H1 (cell line): ENCODE results near the gene COL2A1. TPM values are rescaled to one million over a fixed set of nuclear protein-coding genes. Genes with fewer than 3 reads are reported as not detected.

Experiments used
- CTBP2 ChIP-seq: IDR thresholded peaks from 2 replicates; pipeline ENCODE4 v1.7.0; 2011; ENCODE audit warnings: borderline replicate concordance, mild to moderate bottlenecking, moderate library complexity, mixed read lengths, low read length; ENCODE audit not compliant: insufficient read depth, insufficient read length
- SRF ChIP-seq: IDR thresholded peaks from 2 replicates; pipeline ENCODE4 v1.6.1; 2011; ENCODE audit warnings: mild to moderate bottlenecking, low read depth, low read length, moderate library complexity
- polyA plus RNA-seq, 7 experiments: library from polyadenylated mRNA; depleted of rRNA in 3 of 7; stranded (reverse) in 5 of 7; unstranded in 2 of 7; fragments of >200 nt in 5 of 7; fragments of 200-250 nt in 2 of 7; gene quantifications; 1 replicate in 5 of 7; 2 replicates in 1 of 7; 4 replicates in 1 of 7; pipeline versions ENCODE4 v1.2.1 to v1.2.3, GENCODE V29; 2011 to 2013; ENCODE audit warnings: missing spikeins in 2 of 7, mixed read lengths in 2 of 7
- total RNA-seq: library from RNA; stranded (reverse); fragmentation: NEBNext Ultra II Directional; extraction: Animal tissue kit (Norgen Biotek cat#: 25700); gene quantifications from 2 replicates; pipeline ENCODE4 v1.2.1, GENCODE V29; 2021

Gene COL2A1
- total and polyA plus RNA-seq, 2 of the 8 experiments (the other 6 are each of a cell fraction or from before 2014, with no cell fraction given), result 4.2 to 14.6 TPM

DNA sequence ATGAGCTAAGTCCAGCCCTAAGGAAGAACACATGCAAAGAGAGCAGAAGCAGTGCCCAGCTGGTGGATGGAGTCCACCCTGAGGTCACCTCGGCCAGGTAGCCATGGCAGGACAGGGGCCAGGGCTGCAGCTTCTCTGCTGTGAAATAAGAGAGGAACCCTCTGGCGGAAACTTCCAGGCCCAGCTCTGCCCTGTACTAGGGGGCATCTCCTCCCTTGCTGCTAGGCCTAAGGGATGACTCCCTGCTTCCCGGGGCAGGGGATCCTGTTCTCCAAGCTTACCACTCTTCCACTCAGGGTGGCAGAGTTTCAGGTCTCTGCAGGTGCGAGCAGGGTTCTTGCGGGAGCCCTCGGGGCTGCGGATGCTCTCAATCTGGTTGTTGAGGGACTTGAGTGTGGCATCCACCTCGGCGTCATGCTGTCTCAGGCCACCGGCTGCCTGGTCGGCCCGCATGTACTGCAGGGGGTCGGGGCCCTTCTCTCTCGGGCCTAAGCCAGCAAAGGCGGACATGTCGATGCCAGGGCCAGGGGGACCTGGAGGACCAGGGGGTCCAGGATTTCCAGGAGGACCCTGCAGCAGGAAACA, 29.1 kb downstream of the COL2A1 start (continued):
- TF ChIP-seq CTBP2 (no peak), SRF (no peak)
- TF ChIP-seq, all 59 proteins: peak for 0
